Parathyroid adenoma (tissue), 2 donors: ENCODE results near the gene PRKAG1.

ENCODE experiments used
- H2AFZ ChIP-seq: fragments of 300-600 bp; sonication (generic); one replicate; pipeline ENCODE4 v1.7.0; 2017; ENCODE audit warnings: antibody characterized with exemption, mild to moderate bottlenecking
- H3K27ac ChIP-seq: fragments of 300-600 bp; sonication (generic); one replicate; pipeline ENCODE4 v1.7.0; 2017
- H3K27me3 ChIP-seq: fragments of 300-600 bp; sonication (generic); one replicate; pipeline ENCODE4 v1.7.0; 2017; ENCODE audit warnings: low read length; ENCODE audit not compliant: control insufficient read depth, insufficient read depth
- H3K36me3 ChIP-seq: fragments of 300-600 bp; sonication (generic); one replicate; pipeline ENCODE4 v1.7.0; 2017; ENCODE audit warnings: low read length; ENCODE audit not compliant: control insufficient read depth, insufficient read depth
- H3K4me1 ChIP-seq: fragments of 300-600 bp; sonication (generic); one replicate; pipeline ENCODE4 v1.7.0; 2017; ENCODE audit warnings: control low read depth
- H3K4me2 ChIP-seq: fragments of 300-600 bp; sonication (generic); one replicate; pipeline ENCODE4 v1.7.0; 2017; ENCODE audit warnings: low read length
- H3K4me3 ChIP-seq: fragments of 300-600 bp; sonication (generic); one replicate; pipeline ENCODE4 v1.7.0; 2017; ENCODE audit warnings: low read depth, low read length
- H3K79me2 ChIP-seq: fragments of 300-600 bp; sonication (generic); one replicate; pipeline ENCODE4 v1.7.0; 2017; ENCODE audit warnings: control low read depth
- H3K9ac ChIP-seq: fragments of 300-600 bp; sonication (generic); one replicate; pipeline ENCODE4 v1.7.0; 2017; ENCODE audit warnings: mild to moderate bottlenecking
- H3K9me3 ChIP-seq: fragments of 300-600 bp; sonication (generic); one replicate; pipeline ENCODE4 v1.7.0; 2017; ENCODE audit warnings: low read length; ENCODE audit not compliant: control insufficient read depth
- CTCF ChIP-seq: fragments of 300-600 bp; sonication (generic); IDR thresholded peaks from one replicate; pipeline ENCODE4 v1.7.0; 2017; ENCODE audit warnings: antibody characterized with exemption, mild to moderate bottlenecking
- donor health status: primary hyperparathyroidism.

PRKAG1 gene

GRCh38 chr12:49043241-49043640 lies 24.7 kb upstream of the PRKAG1 start:
- no peaks in the 10 kb centered on the region for H3K79me2 ChIP-seq
- H3K27me3 ChIP-seq, result no peaks in the 10 kb centered on the region
- H3K4me3 ChIP-seq, result no peak overlapping the region
- no peak overlapping the region for H3K4me2 ChIP-seq
- no peak overlapping the region for H3K27ac ChIP-seq
- H3K9me3 ChIP-seq, result no peaks in the 10 kb centered on the region
- H2AFZ ChIP-seq, result no peak overlapping the region
- H3K4me1 ChIP-seq, result no peaks in the 10 kb centered on the region
- no peak overlapping the region for H3K9ac ChIP-seq
- no peaks in the 10 kb centered on the region for H3K36me3 ChIP-seq
- no peak for TF ChIP-seq CTCF

GRCh38 chr12:49041881-49042484 lies 23.4 kb upstream of the PRKAG1 start:
- H3K36me3 ChIP-seq, result no peaks in the 10 kb centered on the region
- no peaks in the 10 kb centered on the region for H3K4me1 ChIP-seq
- H3K4me3 ChIP-seq, result no peak overlapping the region
- no peaks in the 10 kb centered on the region for H3K27me3 ChIP-seq
- no peak overlapping the region for H3K9ac ChIP-seq
- H3K27ac ChIP-seq, result no peak overlapping the region
- TF ChIP-seq CTCF, result no peak
- no peaks in the 10 kb centered on the region for H3K79me2 ChIP-seq
- no peak overlapping the region for H2AFZ ChIP-seq
- H3K4me2 ChIP-seq, result no peak overlapping the region
- no peaks in the 10 kb centered on the region for H3K9me3 ChIP-seq

GRCh38 chr12:49041036-49041880 lies 22.7 kb upstream of the PRKAG1 start:
- Histone ChIP-seq H3K4me2 (no peak overlapping the region), H3K36me3 (no peaks in the 10 kb centered on the region), H3K9ac (no peak overlapping the region)

GRCh38 chr12:49040364-49040855 lies 21.8 kb upstream of the PRKAG1 start:
- Histone ChIP-seq H2AFZ (no peak overlapping the region), H3K4me1 (no peaks in the 10 kb centered on the region), H3K4me2 (no peak overlapping the region), H3K27me3 (no peaks in the 10 kb centered on the region), H3K27ac (no peak overlapping the region), H3K79me2 (no peaks in the 10 kb centered on the region), H3K4me3 (no peak overlapping the region), H3K9me3 (no peaks in the 10 kb centered on the region), H3K9ac (no peak overlapping the region), H3K36me3 (no peaks in the 10 kb centered on the region)
- TF ChIP-seq CTCF, result no peak

More at GRCh38 chr12:49041036-49041880, 22.7 kb upstream of the PRKAG1 start:
- Histone ChIP-seq H3K27ac (no peak overlapping the region), H3K4me3 (no peak overlapping the region), H3K9me3 (no peaks in the 10 kb centered on the region), H2AFZ (no peak overlapping the region), H3K79me2 (no peaks in the 10 kb centered on the region), H3K4me1 (no peaks in the 10 kb centered on the region), H3K27me3 (no peaks in the 10 kb centered on the region)
- no peak for TF ChIP-seq CTCF
